H1 (cell line): Measurements from ENCODE around the gene PLK3. TPM values are rescaled to one million over a fixed set of nuclear protein-coding genes. Genes with fewer than 3 reads are reported as not detected.

Experiments
- ATF2 ChIP-seq: IDR thresholded peaks from 2 replicates; pipeline ENCODE4 v1.6.1; 2012; ENCODE audit warnings: low read length, inconsistent platforms
- BCL11A ChIP-seq, 2 experiments: IDR thresholded peaks; one replicate each; pipeline ENCODE4 v1.6.1; 2011; ENCODE audit warnings: low read depth in 2 of 2, low read length in 2 of 2, mild to moderate bottlenecking in 2 of 2
- BRCA1 ChIP-seq: IDR thresholded peaks from 2 replicates; pipeline ENCODE4 v1.6.1; 2012; ENCODE audit warnings: low read depth, low read length, improper control_type of control experiment
- CBX5 ChIP-seq: fragments of 300-800, 300-1000 bp; sonication (generic); IDR thresholded peaks from 2 replicates; pipeline ENCODE4 v1.7.1; 2016; ENCODE audit warnings: antibody characterized with exemption, low read length, low read depth
- CHD1 ChIP-seq: IDR thresholded peaks from 2 replicates; pipeline ENCODE4 v1.6.1; 2012; ENCODE audit warnings: low read depth, low read length, improper control_type of control experiment
- CTCF ChIP-seq, 3 experiments: IDR thresholded peaks; 1 replicate in 2 of 3; 2 replicates in 1 of 3; pipeline versions ENCODE4 v1.5.1 to v1.6.1; 2011; ENCODE audit warnings: low read length in 3 of 3, mild to moderate bottlenecking in 3 of 3, inconsistent platforms in 2 of 3, low read depth in 1 of 3, moderate library complexity in 1 of 3; ENCODE audit not compliant: insufficient read depth in 1 of 3; ENCODE audit errors: control extremely low read depth in 1 of 3
- GABPA ChIP-seq: IDR thresholded peaks from 2 replicates; pipeline ENCODE4 v1.6.1; 2011; ENCODE audit warnings: mild to moderate bottlenecking, low read length, moderate library complexity, borderline replicate concordance; ENCODE audit not compliant: insufficient read depth
- HDAC6 ChIP-seq: IDR thresholded peaks from one replicate; pipeline ENCODE4 v1.7.1; 2012; ENCODE audit warnings: low read depth, mild to moderate bottlenecking, inconsistent platforms, low read length, moderate library complexity
- POLR2AphosphoS5 ChIP-seq: IDR thresholded peaks from 2 replicates; pipeline ENCODE4 v1.6.1; 2011; ENCODE audit warnings: low read depth, low read length
- RAD21 ChIP-seq, 2 experiments: IDR thresholded peaks in 1 of 2; conservative IDR thresholded peaks in 1 of 2; 2 replicates each; pipeline ENCODE4 v1.6.1; 2011; ENCODE audit warnings: low read depth in 2 of 2, low read length in 2 of 2, improper control_type of control experiment in 1 of 2, inconsistent platforms in 1 of 2, mild to moderate bottlenecking in 1 of 2, moderate library complexity in 1 of 2
- TCF12 ChIP-seq: IDR thresholded peaks from 2 replicates; pipeline ENCODE4 v1.6.1; 2011; ENCODE audit warnings: low read depth, mild to moderate bottlenecking, low read length
- USF2 ChIP-seq: IDR thresholded peaks from 2 replicates; pipeline ENCODE4 v1.6.1; 2011; ENCODE audit warnings: low read length, improper control_type of control experiment
- ZNF274 ChIP-seq: IDR thresholded peaks from 2 replicates; pipeline ENCODE4 v1.7.0; 2012; ENCODE audit warnings: low read length, borderline replicate concordance; ENCODE audit errors: extremely low read depth
- polyA plus RNA-seq, 7 experiments: library from polyadenylated mRNA; depleted of rRNA in 3 of 7; stranded (reverse) in 5 of 7; unstranded in 2 of 7; fragments of >200 nt in 5 of 7; fragments of 200-250 nt in 2 of 7; gene quantifications; 1 replicate in 5 of 7; 2 replicates in 1 of 7; 4 replicates in 1 of 7; pipeline versions ENCODE4 v1.2.1 to v1.2.3, GENCODE V29; 2011 to 2013; ENCODE audit warnings: missing spikeins in 2 of 7, mixed read lengths in 2 of 7
- total RNA-seq: library from RNA; stranded (reverse); fragmentation: NEBNext Ultra II Directional; extraction: Animal tissue kit (Norgen Biotek cat#: 25700); gene quantifications from 2 replicates; pipeline ENCODE4 v1.2.1, GENCODE V29; 2021

The PLK3 gene
- total and polyA plus RNA-seq, 2 of the 8 experiments (the other 6 are each of a cell fraction or from before 2014, with no cell fraction given), result 7.9 to 12.3 TPM

- TF ChIP-seq CTCF (IDR thresholded peaks at IDR 0.05; ENCODE audit: control extremely low read depth in 1 of 3, insufficient read depth in 1 of 3, low read depth in 1 of 3, low read length in 3 of 3) (peak; percentile 80 to 100 (median 100)), BRCA1 (no peak), CBX5 (no peak), RAD21 (IDR thresholded peaks at IDR 0.05 in 1 of 2, conservative IDR thresholded peaks at IDR 0.05 in 1 of 2; ENCODE audit: low read depth in 2 of 2, low read length in 2 of 2) (peak; percentile 83 to 84), ZNF274 (no peak), BCL11A (IDR thresholded peaks at IDR 0.05; ENCODE audit: low read depth in 2 of 2, low read length in 2 of 2) (no peak), POLR2AphosphoS5 (peak; percentile 66; the same call in 1 of the 2 replicates), CHD1 (no peak), USF2 (no peak), HDAC6 (no peak), TCF12 (peak; percentile 32; the same call in 1 of the 2 replicates), ATF2 (no peak), GABPA (0 out of 2 replicates have a peak, but pooled peaks have one; percentile 52)
Measured at GRCh38 chr1:44786138-44786840, 13.9 kb upstream of the PLK3 start (continued).
